ENCODE data around the gene SLC26A8. TPM values are rescaled to one million over a fixed set of nuclear protein-coding genes. Genes with fewer than 3 reads are reported as not detected.

SLC26A8 gene
- total RNA-seq, 6 experiments from 2014 or later, result not detected

DNA sequence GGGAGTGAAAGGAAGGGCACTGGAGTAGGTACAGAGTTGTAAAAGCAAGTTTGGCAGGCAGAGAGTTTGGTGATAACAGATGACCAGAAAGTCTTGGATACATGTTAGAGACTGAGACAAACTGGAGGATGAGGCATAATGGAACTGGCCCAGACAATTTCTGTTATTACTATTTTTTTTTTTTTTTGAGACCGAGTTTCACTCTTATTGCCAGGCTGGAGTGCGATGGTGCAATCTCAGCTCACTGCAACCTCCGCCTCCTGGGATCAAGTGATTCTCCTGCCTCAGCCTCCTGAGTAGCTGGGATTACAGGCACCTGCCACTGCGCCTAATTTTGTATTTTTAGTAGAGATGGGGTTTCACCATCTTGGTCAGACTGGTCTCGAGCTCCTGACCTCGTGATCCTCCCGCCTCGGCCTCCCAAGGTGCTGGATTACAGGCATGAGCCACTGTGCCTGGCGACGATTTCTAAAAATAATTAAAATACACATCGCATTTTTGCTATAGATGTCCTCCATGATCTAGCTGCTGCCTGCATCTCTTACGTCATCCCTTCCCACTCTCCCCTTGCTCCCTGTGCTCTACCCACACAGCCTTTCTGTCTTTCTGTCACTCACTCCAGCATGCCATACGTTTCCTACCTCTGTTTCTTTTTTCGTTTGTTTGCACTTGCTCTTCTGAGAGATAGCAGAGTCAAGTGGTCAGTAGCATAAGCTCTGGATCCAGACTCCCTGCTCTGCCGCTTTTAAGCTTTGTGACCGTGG is 26.7 kb upstream of the SLC26A8 start:
- TF ChIP-seq, protein P1, sequence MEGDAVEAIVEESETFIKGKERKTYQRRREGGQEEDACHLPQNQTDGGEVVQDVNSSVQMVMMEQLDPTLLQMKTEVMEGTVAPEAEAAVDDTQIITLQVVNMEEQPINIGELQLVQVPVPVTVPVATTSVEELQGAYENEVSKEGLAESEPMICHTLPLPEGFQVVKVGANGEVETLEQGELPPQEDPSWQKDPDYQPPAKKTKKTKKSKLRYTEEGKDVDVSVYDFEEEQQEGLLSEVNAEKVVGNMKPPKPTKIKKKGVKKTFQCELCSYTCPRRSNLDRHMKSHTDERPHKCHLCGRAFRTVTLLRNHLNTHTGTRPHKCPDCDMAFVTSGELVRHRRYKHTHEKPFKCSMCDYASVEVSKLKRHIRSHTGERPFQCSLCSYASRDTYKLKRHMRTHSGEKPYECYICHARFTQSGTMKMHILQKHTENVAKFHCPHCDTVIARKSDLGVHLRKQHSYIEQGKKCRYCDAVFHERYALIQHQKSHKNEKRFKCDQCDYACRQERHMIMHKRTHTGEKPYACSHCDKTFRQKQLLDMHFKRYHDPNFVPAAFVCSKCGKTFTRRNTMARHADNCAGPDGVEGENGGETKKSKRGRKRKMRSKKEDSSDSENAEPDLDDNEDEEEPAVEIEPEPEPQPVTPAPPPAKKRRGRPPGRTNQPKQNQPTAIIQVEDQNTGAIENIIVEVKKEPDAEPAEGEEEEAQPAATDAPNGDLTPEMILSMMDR (IDR thresholded peaks at IDR 0.05), result no peak
- DNase-seq, result no peak
- no peak overlapping the region for H3K27ac Mint-ChIP-seq
- no peaks in the 10 kb centered on the region for H3K36me3 Mint-ChIP-seq (ENCODE audit: low read depth)
- no peaks in the 10 kb centered on the region for H3K27me3 Mint-ChIP-seq (ENCODE audit: insufficient read depth)
- no peaks in the 10 kb centered on the region for H3K4me1 Mint-ChIP-seq (ENCODE audit: low read depth)
- no peak overlapping the region for H3K4me3 Mint-ChIP-seq
- no peaks in the 10 kb centered on the region for H3K9me3 Mint-ChIP-seq

GRCh38 chr6:36050305-36050704 is 25.9 kb upstream of the SLC26A8 start:
- H3K36me3 Mint-ChIP-seq (ENCODE audit: low read depth), result no peaks in the 10 kb centered on the region
- TF ChIP-seq, protein P1 (IDR thresholded peaks at IDR 0.05), result no peak
- no peak for DNase-seq
- H3K27ac Mint-ChIP-seq, result no peak overlapping the region
- H3K27me3 Mint-ChIP-seq (ENCODE audit: insufficient read depth), result no peaks in the 10 kb centered on the region
- H3K4me3 Mint-ChIP-seq, result no peak overlapping the region
- H3K4me1 Mint-ChIP-seq (ENCODE audit: low read depth), result no peaks in the 10 kb centered on the region
- H3K9me3 Mint-ChIP-seq, result no peaks in the 10 kb centered on the region

DNA sequence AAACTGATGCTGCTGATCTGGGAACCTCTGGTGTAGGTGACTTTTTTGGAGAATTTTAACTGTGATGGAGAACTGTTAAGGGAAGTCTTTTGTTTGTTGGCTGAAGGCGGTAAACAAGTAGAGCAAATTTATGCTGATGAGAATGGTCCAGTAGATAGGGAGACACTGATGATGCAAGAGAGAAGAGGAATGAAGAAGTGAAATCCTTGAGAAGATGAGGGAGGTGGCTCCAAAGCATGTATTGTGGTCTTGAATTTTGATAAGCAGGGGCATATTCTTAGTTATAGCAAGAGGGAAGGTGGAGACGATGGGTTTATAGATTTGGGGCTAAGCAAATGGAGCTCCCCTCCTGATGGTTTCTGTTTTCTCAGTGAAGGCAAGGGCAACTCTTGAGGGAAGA is 25.1 kb upstream of the SLC26A8 start:
- Mint-ChIP-seq H3K4me1 (ENCODE audit: low read depth) (peaks cover under 1% of the 10 kb centered on the region), H3K27me3 (ENCODE audit: insufficient read depth) (no peaks in the 10 kb centered on the region), H3K4me3 (no peak overlapping the region), H3K9me3 (no peaks in the 10 kb centered on the region), H3K36me3 (ENCODE audit: low read depth) (no peaks in the 10 kb centered on the region), H3K27ac (no peak overlapping the region)
- TF ChIP-seq, protein P1 (IDR thresholded peaks at IDR 0.05), result no peak
- no peak for DNase-seq

DNA sequence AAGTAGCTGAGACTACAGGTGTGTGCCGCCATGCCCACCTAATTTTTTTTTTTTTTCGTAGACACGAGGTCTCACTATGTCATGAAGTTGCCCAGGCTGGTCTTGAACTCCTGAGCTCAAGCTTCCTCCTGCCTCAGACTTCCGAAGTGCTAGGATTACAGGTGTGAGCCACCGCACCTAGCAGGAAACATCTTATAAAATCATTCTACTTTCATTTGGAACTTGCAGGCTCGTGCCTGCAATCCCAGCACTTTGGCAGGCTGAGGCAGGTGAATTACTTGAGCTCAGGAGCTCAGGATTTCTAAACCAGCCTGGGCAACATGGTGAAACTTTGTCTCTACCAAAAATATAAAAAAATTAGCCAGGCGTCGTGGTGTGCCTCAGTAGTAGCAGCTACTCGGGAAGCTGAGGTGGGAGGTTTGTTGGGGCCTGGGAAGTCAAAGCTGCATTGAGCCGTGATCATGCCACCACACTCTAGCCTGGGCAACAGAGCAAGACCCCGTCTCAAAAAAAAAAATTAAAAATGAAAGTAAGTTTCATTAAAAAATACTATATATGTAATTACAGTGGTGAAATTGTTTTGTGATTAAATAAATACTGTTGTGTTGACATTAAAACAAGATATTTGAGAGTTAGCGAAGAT is 18.3 kb upstream of the SLC26A8 start:
- TF ChIP-seq, protein P1 (IDR thresholded peaks at IDR 0.05), result no peak
- Mint-ChIP-seq H3K4me1 (ENCODE audit: low read depth) (peaks cover 35% of the 10 kb centered on the region), H3K27me3 (ENCODE audit: insufficient read depth) (no peaks in the 10 kb centered on the region), H3K27ac (no peak overlapping the region), H3K4me3 (no peak overlapping the region), H3K36me3 (ENCODE audit: low read depth) (no peaks in the 10 kb centered on the region), H3K9me3 (no peaks in the 10 kb centered on the region)
- DNase-seq, result no peak

- Mint-ChIP-seq H3K27me3 (ENCODE audit: insufficient read depth) (no peaks in the 10 kb centered on the region), H3K4me3 (no peak overlapping the region), H3K9me3 (no peaks in the 10 kb centered on the region), H3K36me3 (ENCODE audit: low read depth) (no peaks in the 10 kb centered on the region), H3K4me1 (ENCODE audit: low read depth) (peaks cover 36% of the 10 kb centered on the region), H3K27ac (no peak overlapping the region)
- DNase-seq, result no peak
- TF ChIP-seq, protein P1 (IDR thresholded peaks at IDR 0.05), result no peak
These were observed 16.5 kb upstream of the SLC26A8 start for GRCh38 chr6:36040958-36041357.
